Activated CD4-positive, alpha-beta T cell treated with anti-CD3 and anti-CD28 coated beads for 48 hours (primary cell): ENCODE results near the gene NCEH1.
"Not testable (repeated sequence)": the region's sequence is repeated elsewhere in the genome, so short reads cannot be mapped to it uniquely, and the experiment has no call there.

Experiments used
- DNase-seq: peaks from one replicate; pipeline ENCODE4 v3.0.0-alpha.2; 2020

Gene NCEH1

DNA sequence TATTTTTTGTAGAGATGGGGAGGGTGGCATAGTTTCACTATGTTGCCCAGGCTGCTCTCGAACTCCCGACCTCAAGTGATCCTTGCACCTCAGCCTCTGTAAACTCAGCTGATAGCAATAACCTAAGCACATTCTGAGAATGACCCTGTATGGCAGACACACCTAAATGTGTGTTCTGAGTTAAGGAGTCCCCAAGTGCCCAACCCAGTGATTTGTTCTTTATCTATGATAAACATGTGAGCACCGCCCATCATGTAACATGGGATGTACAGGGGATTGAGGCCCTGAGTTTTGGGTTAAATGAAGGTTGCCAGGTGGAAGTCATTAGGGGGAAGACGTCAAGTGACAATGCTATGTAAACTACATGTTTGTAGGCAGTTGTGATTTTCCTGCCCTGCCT, 5.7 kb downstream of the NCEH1 start:
- DNase-seq = no peak

DNA sequence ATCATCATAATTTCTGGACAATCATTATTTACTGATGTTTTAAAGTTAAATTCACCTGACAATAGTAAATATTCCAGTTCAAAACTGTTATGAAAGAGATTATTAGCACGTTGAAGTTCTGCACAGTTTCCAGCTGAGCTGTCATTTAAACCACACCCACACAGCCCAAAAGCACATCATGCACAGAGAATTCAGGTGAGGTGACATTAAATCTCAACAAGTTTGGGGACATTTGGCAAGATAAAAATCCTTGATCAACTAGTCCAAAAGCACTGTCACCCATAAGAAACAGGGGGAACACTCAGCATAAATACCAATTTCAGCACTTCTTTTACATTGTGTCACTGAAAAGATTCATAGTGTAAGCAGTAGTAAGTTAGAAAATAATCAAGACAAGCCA, 6.9 kb downstream of the NCEH1 start:
- no peak for DNase-seq

DNA sequence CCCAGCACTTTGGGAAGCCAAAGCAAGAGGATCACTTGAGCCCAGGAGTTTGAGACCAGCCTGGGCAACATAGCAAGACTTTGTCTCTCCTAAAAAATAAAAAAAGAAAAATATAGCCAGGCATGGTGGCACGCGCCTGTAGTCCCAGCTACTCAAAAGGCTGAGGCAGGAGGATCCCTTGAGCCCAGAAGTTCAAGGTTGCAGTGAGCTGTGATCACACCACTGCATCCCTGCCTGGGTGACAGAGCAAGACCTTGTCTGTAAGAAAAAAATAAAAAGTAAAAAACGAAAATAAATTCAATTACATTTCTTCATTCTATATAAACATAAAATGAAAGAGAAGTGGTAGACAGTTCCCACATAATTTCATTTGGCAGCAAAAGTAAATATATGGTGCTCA, 8.1 kb downstream of the NCEH1 start:
- DNase-seq = not testable (repeated sequence)

DNA sequence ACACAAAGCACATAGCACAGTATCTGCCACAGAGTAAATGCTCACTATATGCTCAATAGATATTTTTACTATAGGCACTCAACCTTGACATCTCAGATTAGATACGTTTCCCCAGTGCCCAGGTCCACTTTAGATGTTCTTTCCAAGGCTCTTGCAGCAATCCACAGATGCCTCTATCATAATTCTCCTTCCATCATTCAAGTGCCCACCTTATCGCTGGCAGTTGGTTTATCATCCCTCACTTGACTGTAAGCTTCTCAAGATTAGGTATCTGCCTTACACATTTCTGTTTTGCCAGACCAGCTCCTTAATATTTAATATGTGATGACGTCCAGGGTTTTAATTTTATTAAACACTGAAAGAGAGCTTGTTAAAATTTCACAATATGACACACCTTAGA, 8.6 kb downstream of the NCEH1 start:
- DNase-seq = no peak

DNA sequence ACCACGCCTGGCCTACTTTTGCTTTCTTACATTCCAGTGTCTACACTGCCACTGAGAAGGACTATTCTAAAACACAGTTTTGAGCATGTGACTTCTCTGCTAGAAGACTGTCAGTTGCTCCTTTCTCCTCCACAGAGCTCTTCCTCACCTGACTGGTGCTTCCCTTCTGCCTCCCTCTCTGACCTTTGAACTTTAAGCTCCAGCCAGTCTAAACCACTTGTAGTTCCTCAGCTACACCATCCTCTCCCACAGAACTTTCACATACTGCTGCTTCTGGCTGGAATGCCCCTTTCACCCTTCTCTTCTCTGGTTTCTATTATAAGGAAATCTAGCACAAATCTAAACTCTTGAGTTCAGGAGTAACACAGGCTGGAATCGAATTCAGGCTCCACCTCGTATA, 9.1 kb downstream of the NCEH1 start:
- DNase-seq = no peak

DNA sequence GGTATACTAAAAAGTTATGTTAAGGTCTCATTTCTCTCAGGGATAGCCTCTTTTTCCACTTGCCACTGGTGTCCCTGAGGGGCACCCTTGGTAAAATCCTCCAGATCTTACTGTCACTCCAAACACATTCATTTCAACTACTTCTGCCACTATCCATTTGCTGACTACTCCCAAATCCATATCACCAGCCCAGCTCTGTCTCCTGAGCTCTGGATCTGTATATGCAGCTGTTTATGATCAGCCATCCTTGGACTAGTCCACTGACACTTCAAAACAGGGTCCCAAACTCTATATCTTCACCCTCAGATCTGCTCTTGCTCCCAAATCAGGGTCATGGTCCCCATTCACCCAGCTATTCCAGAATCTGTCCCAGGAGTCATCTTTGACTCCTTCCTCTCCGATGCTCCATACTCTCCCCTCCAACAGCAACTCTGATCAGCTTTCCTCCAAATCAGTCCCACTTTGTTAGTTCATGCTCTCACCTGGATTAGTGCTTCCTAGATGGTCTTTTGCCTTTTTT, 9.9 kb downstream of the NCEH1 start:
- DNase-seq = no peak

DNA sequence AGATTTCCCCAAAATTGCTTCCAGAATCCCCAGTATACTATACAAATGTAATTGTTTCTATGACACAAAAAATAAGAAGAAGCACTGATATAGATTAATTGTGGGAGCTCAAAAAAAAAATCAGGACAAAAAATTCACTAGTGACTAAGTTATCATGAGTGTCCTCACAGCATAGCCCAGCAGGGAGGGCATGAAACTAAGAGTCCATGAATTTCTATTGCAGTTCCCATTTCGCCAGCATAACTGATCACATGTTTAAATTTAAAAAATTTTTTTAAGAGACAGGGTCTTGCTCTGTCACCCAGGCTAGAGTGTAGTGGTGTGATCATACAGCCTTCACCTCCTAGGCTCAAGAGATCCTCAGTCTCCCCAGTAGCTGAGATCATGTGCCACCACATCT, 10.6 kb downstream of the NCEH1 start:
- no peak for DNase-seq

DNA sequence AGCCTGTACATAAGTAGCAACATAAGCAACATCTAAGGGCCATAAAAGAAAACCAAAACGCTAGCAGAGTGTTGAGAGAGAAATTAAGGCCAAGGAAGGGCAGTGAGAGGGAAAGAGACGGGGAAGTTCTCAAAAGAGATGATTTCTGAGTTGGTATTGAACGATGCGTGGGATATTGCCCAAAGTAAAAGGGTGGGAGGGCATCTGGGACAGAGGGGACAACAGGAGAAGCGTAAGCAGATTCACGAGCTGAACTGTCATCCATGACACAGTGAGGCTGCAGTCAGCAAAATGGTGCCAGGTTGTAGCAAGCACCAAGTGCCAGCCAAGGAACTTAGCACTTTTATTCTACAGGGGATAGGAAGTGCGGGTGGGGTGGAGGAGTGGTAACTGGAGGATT, 11.8 kb downstream of the NCEH1 start:
- no peak for DNase-seq

DNA sequence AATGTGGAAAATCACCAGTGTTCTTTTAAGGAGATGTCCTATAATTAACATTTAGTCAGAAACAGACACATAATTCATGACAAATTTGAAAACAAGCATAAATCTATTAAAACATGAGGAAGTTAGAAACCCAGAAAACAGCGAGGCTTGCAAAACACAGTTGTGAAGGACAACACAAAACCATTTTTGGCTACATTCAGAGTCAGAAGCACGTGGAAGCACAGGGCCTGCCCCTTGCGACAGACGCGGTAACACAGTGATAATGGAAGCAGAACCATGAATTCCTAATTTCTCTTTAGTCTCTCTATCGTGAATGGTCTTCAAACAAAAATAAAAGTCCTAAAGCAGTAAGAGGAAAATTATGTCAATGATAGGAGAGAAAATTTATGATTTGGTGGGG, 12.2 kb downstream of the NCEH1 start:
- no peak for DNase-seq

DNA sequence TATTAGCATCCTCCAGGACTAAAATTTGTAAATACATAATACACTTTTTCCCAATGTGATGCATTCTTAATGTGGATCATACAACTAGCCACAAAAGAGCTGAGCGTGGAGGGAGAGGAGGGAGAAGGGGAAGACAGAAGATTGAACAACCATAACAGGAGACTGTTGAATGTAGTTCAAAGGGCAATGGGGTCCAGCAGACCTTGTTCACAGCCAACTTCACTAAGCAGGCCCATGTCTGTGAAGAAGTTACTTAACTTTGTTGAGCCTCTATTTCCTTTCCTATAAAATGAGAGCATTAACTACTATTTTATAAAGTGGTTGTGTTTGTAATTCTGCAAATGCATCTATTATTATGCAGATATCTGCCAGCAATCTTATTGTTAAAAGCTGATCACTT, 13.3 kb downstream of the NCEH1 start:
- no peak for DNase-seq

DNA sequence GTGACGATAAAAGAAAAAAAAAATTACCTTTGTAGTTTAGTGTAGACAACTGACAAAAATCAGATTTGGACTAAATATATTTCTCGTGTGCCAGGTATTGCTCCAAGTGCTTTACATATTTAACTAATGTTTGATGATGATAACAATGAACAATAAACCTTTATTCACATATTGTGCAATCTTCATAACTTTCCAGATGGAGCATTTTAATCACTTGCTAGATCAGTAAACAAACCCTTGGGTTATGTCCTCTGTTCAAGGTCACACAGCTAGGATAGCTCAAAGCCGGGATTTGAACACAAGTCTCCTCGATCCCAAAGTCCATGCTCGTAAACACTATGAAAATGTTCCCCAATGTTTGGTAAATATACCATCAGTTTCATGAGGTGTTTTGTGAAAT, 14.5 kb downstream of the NCEH1 start:
- no peak for DNase-seq

DNA sequence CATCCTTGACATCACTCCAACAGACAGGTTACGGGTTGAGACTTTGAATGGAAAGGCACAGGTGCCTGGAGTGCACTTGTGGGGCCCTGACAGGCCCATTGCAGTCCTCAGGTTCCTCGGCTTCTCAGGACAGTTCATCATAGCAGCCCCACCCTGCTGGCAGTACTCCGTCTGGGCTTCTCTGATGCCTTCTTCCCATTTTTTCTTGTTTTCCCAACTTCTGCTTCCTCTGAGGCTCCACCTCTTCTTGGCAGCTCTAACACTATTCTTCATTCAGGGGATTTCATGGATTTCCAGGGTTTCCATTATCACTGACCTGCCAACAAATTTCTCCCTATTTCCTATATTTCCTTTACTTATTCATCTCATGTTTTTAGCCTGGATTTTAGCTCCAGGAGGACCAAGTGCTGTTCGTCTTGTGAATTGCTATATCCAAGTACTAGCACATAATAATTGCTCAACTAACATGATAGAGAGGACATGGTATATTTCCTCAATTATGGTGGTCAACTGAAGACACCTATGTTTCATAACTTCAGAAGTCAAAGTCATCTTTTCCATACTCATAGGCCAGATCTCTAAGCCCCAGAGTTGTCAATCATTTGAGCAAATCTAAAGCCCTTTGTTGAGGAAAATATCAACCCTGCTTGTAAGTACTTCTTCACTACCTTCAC, 16.2 kb downstream of the NCEH1 start:
- no peak for DNase-seq

DNA sequence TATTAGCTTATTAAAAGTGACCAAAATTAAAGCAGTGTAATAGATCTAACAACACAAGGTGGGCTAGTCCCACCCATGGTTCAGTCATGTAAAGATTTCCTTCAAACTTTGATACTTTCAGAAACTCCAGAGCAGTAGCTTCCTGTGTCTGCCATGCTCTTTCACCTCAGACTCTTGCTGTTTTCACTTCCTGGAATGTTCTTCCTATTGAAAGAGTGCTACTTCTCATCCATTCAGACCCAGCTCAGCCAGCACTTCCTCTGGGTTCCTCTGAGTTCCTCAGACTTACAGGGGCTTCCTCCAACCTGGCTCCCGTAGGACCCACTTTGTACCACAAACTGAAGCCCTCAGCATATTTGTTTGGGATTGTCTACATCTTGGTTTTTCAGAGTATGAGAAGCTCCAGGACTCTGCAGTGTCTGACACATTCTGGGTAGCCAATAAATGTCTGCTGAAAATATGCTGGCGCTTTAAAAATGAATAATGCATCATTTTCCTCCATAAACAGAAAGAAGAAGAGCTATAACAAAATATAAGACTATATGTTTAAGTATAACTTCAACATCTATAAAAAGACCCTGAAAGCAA, 18.0 kb downstream of the NCEH1 start:
- no peak for DNase-seq

DNA sequence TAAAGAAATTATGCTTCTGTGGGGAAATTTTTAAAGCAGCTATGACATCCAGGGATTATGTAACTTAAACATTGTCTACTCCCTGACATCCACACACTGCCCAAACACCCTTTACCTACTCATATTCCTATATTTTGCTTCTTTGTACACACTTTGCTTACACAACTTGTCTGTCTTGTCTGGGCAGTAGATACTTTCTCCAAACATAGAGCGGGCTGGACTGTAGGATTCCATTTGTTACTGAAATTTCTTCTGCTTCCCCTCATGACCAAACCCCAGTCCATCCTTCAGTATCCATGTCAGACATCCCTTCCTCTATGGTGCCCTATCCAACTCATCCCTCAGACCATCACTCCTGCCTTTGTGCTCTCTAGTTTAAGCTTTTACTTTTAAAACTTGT, 19.9 kb downstream of the NCEH1 start:
- DNase-seq = no peak

DNA sequence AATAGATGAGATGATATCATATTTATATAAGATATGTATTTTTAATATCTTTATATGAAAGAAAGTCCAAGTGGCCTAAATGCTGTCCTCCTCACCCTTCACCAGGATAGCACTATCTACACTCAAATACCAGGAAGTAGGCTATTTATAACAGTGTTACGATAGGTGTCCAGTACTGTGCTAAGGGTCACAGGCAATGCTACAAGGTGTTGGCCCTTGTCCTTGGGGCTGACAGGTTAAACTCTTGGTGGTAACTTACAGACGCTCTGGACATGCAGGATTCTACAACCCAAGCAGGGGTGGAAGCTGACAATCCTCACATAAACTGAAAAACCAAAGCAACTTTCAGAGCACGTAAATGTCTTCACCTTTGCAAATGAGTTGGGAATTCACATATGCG, 22.3 kb downstream of the NCEH1 start:
- DNase-seq = no peak

DNA sequence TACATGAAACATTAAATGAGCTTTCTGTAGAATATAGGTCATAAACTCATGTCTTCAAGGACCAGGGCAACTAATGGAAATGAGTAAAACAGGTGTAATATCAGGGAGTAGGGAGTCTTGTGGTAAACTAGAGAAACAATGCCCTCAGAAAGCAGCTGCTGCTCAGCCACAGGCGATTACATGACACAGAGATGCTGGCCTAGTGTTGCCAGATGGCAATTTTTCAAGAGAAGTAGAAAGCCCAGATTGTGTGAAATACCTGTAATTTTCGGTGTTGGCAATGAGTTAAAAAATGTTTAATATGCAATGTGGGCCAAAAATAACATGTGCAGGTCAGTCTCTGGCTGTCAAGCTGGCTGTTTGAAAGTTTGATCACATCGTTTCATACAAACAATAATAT, 23.4 kb downstream of the NCEH1 start:
- no peak for DNase-seq

DNA sequence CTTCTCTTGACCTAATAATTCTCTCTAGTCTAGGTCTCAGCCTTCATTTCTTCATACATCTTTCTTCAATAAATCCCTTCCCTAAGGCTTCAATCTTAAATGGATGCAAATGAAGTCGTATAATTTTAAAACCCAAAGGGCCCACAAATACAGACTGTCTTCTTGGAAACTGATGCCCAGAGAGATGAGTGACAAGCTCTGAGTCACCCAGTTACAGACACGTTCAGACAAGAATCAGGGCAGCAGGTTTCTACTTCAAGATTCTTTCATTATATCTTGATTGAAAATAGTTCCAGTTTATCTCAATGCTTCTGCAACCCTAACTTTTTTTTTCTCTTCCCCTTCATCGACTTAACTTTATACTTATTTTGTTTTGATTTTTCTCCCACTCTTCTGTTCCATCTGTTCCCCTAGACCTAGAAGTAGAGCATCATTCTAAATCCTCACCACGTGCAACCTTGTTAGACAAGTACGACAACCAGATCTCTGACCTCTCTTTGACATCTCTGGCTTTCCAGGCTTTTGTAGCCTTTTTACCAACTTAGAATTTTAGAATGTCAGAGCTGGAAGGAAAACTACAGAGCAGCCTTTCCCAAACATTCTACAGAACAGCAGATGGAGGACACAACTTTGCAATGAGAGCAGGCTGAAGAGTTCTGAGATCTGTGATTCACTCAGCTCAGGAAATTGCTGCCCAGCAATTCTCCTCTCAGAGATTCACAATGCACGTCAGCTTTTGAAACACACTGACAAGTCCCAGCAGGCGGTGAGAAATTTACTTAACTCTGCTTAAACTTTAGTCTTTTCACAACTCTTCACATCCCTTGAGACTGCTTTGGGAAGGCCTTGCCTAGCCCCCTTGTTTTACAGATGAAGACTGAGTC, 25.3 kb downstream of the NCEH1 start:
- no peak for DNase-seq

DNA sequence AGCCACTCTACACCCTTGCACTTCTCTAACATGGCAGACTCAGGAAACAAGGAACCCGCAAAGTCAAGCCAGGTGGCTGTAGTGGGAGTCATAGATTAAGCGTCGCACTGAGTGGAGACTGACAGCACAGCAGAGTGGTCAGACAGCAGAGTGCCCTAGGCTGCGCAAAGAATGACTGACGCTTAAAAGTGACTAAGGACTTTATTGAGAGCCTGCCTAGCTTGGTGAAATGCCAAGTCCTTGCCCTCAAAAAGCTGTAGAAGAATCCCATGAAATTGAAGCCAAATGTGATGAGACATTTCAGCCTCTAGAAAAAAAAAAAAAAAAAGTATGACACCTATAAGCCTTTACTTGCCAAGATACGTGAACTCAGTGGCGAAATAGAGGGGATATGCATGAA, 30.2 kb downstream of the NCEH1 start:
- DNase-seq = no peak

DNA sequence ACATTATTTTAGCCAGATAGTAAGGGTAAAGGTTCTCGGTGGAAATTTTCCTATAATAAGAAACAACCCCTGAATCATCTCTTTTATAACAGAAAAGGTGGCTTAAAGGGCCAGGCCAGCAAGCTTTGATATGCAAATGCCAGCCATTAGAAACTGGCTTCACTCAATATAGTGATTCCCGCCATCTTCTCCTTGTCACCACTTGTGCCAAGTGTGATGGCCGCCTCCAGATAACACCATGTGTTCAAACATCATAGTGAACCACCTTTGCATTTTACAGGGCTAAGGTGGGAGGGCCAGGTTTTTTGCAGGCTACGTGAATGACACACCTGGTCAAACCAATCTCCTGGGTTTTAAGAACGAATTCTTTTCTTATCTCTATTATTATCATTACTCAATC, 31.3 kb downstream of the NCEH1 start:
- DNase-seq = no peak

DNA sequence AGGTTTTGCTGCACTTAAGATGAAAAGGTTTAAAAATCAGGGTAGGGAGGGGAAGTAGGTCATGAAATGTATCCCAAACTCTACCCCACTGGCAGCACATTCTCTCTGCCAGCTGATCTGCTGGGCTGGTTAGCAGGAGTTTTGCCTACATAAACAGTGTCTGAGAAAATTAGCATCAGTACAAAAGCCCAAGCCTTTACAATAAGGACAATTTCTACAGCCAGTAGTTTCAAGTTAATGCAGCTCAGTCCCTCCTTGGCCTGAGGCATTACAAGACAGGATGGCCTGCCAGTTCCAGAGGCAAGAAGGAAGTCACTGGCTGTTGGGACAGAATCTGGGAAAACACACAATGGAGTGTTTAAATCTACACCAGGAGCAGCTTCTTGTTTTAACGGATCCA, 32.8 kb downstream of the NCEH1 start:
- DNase-seq = no peak

DNA sequence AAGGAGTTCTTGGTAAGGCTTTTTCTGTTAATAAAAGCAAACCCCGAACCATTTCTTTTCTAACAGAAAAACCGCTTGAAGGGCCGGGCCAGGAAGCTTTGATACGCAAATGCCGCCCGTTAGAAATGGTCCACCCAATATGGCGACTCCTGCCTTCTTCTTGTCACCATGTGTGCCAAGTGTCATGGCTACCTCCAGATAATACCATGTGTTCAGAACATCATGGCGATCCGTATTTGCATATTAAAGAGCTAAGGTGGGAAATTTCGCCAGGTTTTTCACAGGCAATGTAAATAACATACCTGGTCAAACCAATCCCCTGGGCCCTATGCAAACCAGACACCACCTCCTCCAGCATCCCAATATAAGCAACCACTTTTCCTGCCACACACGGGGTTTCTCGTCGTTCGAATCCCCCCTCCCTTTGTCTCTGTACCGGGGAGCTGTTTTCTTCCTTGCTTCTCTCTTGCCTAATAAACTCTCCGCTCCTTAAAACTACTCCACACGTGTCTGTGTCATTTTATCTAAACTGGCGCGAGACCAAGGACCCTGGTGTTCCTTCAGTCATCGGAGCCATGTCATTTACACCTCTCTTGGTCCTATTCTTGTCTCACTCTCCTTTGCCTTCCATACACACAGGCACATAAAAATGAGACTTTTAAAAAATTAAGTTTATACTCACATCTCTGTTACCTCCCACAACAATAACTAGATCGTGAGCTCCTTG, 34.5 kb downstream of the NCEH1 start:
- DNase-seq = no peak

DNA sequence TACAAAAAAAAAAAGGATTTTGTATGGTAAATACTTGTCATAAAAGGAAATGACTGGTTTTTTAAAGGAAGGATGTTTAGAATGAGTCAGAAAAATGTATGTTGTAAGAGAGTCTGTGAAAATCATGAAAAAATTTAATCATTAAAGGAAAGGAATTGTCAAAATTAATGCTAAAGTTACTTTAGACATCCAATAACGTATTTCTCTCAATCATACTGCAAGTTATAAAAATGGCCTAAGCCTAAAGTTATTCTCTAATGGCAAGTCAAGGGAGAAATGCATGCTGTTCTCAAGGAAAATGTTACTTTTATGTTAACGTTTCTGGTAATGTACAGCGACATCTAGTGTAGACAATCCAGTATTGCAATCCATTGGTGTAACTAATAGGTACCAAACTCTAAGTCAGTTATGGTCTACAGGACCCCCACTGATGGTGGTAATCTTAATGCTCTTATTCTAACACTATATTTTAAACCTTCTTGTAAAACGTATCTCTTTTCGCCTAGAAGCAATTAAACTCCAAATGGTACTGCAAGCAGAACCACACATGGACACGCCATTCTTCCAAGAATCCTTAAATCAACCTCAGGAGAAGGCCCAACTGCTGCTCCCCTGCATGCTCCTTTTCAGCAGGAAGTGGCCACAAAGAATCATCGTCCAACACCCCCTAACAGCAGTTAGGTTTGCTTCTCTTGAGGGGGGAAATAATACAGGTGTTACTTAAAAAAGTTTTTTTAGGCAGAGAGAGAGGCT, 35.2 kb downstream of the NCEH1 start:
- no peak for DNase-seq
